ENCODE data around the gene NEDD4L.

NEDD4L gene

DNA sequence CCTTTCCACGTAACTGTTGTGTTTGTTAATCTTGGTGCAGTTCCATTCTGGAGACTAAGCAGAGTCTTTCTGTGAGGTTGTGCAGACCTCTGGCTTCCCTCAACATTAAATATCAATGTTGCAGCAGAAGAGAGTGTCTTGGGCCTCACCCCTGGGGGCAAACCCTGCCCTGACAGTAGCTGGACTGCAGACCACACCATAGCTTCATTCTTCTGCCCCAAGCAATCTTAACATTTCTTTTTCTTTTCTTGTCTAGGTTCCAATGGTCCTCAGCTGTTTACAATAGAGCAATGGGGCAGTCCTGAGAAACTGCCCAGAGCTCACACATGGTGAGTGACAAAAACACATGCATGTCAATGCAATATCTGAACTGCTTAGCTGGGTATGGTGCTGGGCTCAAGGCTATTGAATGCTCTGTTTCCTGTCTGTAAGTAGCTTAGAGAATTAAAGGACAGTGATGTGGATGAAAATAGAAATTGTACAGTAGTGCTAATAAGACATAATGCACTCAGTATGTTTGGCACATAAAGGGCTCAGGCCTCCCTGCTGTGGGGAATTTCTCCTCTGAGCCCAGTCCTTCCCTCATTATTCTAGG lies 347.3 kb downstream of the NEDD4L start:
- peak; percentile 12 for DNase-seq

DNA sequence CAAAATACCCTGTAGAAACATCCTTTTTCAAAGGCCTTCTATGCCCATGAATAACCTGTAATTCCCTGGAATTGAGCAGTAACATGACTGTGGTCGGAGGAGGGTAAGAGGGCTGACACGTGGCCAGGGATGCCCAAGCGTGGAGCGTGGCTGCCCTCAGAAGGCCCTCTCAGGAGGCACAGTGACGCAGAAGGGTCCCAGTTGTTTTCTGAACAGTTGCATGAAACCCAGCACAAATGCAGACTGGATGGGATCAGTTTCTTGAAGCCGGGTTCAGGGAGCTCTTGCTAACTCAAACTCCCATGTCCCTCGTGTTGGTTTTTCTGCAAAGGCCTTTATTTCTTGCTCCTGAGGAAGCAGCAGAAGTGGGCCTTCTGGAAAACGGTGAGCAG lies 347.9 kb downstream of the NEDD4L start:
- peak; percentile 23 for DNase-seq

DNA sequence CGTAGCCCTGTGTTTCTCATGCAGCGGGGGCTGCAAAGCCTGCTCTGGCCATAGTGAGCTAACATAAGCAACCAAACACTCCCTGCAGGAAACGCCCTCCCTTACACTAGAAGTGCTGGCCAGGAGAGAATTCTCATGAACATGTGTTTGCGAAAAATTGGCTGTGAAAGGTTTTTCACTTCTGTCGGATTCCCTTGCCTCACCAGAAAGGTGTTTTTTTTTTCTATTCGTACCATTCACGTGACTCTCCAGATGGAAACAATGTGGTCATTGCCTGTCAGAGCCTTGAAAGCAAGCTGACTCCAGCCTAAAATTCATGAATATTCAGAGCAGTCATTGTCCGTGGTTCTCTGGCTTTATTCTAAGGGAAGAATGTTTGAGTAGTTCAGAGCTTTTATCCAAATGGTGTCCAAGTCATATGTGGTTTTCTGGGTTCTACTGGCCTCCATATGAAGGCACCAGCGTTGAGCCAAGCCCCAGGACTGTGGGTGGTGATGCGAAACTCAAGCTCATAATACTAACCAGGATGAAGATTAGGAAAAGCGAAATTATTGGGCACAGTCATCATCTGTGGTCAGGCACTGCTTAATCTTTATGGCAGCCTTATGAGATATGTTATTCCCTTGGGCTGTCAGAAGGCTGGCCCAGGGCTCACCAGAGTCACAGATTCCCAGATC lies 348.4 kb downstream of the NEDD4L start:
- no peak for DNase-seq

DNA sequence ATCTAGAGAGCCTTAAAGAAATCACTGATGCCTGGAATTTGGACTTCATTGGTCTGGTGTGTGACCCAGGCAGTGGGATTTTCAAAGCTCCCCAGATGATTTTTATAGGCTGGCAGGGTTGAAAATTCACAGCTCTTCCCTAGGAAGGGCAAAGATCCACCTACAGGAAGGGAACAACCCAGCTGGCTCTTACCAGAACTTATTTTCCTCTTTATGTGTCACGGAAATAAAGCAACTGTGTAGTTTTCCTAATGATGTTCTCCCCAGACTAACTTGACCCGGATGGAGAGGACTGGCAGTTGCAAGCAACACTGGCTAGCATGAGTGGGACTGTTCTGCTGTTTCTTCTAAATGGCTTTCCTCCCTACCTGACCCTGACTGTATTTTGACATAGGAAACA lies 349.3 kb downstream of the NEDD4L start:
- DNase-seq, result no peak

DNA sequence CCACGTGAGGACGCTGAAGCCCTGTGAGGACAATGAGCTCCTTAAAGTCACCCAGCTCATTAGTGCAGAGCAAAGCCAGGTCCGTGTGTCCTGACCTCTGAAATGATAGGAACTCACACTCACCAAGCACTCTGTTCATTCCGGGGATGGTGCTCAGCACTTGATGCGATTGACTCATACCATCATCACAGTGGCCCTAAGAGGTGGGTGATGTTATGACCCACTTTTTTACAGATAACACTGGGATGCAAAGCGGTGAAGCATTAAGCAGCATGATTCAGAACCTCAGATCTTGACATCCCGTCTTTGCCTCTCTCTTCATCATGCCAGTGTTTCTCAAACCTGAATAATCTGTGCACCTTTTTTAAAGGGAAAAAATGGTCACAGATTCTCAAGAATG lies 350.0 kb downstream of the NEDD4L start:
- no peak for DNase-seq

DNA sequence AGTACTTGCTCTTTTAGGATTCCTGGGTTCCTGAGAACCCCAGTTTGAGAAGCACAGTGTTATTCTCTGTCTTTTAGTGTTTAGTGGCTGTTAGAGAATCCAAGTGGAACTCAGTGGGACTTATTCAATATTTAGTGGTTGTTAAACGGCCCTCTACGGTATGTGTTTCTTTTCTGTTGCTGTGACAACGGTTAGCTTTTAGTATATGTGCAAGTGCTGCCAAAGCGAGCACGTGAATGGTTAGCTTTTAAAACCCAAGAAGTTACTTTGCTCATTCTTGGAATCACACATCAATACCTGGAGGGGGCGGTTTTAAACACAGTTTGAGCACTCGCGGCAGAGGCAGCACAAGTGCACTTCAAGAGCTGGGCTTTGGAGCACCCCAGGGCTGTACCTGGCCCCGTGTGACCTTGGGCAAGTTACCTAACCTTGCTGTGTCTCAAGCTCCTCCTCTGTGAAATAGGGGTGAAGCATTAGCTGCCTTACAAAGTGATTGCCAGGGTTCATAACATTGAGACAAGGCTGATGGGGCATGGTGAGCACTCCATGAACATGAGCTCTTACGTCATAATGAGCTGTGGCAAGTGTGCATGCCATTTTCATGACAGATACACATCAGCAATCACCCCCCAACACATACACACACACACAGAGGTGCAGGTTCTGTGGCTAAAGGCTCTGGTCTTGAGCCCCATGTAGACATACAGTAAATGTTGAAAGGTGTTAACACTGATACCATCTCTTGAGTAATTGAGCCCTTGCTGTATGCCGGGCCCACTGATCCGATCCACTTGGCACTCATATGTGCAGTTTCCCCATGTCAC lies 350.8 kb downstream of the NEDD4L start:
- no peak for DNase-seq

DNA sequence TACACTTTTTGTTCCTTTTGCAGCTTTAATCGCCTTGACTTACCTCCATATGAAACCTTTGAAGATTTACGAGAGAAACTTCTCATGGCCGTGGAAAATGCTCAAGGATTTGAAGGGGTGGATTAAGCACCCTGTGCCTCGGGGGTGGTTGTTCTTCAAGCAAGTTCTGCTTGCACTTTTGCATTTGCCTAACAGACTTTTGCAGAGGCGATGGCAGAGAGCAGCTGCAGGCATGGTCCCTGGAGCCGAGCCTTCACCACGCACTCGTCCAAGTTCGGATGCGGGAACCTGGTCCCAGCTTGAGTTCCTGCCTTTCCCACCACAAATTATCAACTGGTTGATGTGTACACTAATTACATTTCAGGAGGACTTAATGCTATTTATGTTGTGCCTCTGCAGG lies 352.1 kb downstream of the NEDD4L start:
- no peak for DNase-seq

DNA sequence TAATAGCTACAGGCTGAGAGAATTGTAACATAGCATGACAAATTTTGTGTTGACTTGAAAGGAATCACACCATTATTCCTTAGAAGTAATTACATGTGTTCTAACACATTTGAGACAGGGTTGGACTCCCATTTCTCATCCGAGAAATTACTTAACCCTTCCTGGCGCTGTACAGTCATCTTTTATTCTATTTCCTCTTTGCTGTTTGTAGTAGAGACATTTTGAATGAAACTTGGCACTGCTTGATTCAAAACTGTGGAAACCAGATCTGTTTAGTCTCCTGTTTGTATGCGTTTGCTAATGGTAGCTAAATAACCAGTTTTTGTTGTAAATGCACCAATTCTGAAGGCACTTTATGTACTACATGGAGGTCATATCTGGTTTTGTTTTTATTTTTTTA lies 352.9 kb downstream of the NEDD4L start:
- no peak for DNase-seq

DNA sequence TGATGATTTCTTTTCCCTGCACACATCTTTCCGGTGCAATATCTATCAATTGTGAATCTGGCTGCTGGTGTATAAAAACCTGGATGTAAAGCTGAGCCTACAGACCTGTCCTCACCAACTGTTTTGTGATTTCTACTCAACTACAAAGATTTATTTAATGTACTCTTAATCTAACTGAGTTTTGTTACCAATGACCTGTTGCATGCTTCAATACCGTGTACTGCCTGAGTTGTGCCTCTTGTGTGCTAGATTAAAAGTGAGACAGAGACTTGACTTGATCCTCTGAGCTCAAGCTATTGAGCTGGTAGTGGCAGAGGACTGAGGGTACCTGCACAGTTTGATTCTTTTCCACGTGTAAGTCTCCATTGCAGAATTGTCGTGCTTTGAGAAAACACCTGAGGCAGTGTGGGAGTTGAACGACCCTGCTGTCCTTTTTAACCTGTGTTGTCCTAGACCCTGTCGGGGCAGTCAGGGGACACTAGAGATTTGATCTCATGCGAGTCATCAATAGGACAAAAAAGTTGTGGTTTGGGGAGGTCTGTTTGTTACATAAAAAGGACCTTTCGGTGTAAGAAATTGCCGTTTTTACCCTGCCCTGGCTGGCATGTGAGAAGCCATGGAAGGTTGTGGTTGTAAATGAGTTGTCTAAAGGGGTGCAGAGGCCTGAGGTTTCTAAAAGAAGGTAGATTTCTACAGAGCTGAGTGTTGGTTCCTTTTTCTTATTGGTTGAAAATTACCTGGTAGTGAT lies 353.5 kb downstream of the NEDD4L start:
- no peak for DNase-seq

DNA sequence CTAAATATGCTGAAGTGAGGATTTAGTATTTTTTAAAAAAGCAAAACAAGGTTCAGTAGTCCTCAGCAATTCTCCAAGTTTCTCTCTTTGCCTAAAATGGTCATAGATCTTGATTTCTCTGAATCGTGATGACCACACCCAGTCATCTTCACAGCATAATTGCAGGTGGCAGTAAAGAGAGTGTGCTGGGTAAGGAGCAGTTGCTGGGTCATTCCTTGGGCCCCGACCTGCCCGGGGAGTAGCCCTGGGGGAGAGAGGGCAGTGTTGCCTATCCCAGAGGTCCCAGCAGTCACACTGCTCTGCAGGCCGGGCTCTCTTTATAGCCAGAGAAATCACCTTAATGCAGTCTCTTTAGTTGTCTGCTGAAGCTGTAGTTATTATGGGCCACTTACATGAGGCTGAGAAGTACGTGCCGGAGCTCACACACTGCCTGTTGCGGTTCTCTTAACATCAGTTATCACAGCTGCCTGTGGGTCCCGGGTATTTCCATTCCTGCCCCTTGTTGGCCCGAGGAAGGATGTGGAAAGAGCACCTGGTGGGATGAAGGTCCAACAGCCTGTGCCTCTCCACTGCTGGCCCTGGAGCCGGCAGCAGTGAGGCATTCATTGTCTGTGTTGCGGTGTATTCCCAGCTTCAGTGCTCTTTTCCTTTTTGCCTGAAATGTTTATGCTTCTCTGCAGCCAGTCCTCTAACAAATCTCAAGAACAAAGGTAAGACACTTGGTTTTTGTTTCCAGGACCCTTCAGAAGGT lies 354.8 kb downstream of the NEDD4L start:
- no peak for DNase-seq

DNA sequence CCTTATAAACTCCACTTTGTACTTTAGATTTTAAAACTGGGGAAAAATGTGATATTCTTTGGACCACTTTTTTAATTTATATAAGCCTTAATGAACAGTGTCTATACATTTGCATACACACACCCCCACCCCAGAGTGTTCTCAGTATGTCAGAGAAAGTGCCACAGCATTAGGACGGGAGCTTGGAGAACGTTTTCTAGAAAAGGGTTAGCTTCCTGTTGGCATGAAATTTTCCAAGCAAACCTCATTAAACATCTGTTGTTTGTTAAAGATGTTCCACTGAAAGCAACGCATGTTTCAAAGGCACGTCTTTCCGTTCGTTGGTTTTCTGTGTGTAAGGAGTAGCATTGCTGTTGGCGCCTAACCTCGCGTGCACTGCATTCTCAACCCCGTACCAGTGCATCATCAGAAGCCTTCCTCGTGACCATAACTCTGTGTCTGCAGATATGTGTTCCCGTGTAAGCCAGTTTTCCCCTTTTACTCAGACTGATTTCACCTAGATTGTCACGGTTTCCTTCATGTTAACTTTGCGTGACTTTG lies 356.4 kb downstream of the NEDD4L start:
- no peak for DNase-seq

DNA sequence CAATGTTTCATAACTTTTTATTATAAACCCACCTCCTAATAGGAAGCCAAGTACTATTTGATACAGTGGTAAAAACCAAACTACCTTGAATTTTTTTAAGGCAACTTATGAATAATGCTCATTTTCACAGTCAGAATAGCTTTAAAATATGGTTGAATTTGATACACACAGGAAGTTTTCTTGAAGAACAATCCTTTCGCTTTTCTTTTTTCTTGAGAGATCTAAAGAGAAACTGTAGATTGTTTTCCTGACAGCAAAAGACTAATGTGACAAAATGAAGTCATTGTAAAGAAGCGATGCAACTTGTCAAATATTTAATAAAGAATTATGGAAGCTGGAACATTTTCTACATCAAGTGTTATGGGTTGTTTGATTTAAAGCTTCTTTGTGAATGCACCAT lies 357.2 kb downstream of the NEDD4L start:
- no peak for DNase-seq

DNA sequence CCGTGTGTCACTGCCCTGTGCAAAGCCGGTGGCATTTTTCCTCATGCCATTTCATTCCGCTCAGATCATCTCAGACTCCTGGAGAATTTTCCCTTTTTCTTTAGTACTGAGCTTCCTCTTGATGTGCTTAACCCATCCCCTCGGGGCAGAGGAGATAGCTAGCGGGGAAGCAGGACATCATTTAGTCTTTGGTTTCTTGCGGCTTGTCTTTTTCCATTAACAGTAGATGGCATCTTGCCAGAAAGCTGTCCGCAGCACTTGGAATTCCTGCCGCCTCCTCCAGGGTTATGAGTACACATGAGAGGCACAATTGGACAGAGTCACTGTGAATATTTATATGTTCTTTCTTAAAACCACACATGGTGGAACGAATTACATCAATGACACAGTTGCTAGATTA lies 358.2 kb downstream of the NEDD4L start:
- no peak for DNase-seq

DNA sequence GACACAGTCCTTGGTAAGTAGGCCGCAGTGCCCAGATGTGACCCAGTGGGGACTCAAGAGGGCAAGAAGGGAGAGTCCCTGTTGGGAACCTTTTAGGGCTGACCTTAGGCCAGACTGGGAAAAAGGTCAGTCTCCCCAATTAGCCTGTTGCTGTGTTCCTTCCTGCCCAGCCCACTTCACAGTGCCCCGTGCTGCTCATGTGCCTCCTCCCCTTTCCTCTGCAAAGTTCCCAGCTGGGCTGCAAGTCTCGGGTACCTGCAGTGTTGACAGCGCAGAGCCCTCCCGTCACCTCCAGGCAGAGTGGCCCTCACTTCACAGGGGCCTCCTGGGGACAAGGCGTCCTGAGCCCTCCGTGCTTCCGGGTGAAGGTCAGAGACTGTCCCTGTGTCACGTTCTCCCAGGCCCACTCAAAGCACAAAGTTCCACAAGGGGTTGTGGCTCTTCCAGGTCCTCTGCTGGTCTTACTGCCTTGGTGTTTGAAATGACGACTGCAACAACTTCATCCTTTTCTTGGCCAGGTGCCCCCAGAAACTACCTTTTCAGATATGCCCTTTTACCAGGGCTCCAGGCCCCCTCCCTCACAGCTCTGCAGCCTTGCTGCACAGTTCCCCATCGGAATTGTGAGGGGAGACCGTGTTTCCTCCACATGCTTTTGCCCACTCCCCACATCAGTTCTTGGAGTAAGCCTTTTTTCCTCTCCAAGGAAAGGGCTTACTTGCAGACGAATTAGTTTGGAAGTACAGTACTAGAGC lies 359.1 kb downstream of the NEDD4L start:
- no peak for DNase-seq

DNA sequence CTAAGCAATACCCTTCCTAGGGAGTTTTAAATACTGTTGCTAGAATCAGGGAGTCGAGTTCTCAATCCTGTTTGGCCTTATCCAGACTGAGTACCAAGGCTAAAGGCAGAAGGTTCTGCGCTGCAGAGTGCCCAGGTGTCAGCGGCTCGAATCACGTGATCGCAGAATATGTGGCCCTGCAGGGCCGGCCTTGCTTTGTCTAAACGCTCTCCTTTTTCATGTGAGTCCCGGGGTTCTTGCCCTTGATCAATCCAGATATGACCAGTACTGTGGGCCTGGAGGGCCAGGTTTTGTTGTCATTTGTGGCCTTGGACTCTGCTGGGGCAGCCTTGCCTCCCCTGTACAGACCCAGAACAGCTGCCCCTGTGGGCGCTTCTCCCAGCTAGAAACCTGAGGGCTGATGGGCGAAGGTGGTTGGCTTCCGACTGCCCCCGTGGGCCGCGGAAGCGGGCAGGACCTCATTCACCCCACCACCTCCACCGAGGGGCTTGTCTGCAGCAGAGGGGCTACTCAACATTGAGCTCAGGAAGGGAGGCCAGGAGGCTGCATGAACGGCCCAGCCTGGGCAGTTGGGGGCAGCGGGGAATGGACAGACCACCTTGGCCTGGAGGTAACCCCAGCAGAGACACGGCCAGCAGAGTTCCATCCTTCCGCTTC lies 359.9 kb downstream of the NEDD4L start:
- DNase-seq, result no peak

DNA sequence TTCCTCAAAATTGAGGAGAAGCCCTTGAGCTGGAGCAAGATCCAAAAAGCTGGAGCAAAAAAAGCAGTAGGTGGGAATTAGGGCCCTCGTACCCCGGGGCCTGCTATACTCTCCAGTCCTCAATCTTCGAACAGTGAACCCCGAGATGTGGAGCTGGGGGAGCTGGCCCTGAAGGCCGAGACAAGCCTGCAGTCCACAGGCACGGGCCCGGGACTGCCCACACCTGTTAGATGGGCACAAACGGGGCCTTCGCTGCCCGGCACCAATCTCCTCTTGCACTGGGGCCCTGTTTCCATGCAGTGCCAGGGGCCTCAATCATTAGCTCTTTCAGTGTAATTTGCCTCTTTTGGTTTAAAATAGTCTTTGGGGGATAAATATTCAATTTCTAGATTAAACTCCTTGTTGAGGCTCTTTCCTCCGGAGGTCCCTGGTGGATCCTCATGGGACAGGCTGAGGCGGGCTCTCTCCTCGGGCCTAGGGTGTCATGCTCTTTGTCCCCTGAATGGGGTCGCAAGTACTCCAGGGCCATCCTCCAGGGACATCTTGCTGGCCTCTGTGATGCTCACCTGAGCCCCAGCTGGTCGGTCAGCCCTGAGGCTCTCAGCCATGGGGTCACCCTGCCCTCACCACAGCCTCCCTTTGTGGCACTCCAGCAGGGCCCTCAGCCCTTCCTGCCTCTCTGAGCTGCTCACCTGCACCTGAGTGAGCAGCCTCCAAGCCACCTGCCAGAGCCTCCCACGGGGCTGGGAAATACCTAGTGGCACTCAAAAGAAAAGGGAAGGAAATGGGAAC lies 361.3 kb downstream of the NEDD4L start:
- no peak for DNase-seq

DNA sequence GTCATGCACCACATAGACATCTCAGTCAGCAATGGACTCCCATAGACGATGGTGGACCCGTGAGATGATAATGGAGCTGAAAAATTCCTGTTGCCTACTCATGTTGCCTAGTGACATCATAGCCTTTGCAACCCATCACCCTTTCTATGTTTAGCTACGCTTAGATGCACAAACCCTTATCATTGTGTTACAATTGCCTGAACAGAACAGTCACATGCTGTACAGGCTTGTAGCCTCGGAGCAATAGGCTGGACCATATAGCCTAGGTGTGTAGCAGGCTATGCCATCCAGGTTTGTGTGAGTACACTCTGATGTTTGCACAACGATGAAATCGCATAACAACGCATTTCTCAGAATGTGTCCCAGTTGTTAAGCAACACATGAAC lies 363.2 kb downstream of the NEDD4L start:
- DNase-seq, result no peak

DNA sequence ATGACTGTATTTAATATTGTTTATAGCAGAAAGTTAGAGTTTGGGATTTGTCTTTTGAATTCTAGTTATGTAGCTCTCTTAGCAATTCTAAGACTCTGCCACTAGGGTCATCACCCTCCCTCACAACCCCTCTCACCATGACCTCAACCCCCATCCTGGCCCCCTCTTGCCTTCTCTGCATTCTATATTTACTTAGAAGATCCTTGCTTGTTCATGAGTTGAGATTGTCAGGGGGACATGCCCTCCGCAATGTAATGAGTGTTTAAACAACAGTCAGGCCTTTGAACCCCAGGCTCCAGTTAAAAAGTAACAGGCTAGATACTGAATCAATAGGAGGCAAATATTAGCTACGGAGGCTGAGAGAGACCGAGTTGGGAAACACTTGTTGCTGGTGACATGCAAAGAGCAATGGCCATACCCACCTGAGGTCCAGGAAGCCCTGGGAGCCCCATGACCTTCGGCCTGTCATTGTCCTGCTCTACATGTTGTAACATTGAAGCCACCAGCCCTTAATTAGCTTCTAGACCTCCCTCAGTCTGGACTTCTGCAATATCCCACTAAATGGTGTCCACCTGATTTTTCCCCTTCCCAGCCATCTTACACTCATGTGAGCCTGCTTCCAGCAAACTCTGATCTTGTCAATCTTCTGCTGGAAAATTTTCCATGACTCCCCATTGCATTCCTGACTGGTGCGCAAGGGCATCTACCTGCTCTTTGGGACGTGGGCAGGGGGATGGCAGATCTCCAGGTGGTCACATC lies 363.8 kb downstream of the NEDD4L start:
- no peak for DNase-seq

DNA sequence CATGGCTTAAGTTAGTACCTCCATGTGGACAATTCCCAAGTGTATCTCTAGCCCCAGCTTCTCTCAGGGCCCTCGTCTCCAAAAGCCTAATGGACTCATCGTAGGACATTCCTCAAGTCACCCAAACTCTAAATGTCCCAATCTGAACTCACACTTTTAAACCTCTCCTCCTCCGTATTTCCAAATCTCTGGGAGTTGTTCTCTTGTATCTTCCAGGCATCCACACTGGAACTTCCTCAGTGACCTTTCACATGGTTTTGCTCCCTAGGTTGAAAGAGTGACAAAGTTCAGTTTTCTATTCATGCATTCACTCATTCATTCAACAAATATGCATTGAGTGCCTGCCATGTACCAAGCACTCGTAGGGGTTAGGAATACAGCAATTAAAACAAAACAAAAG lies 364.6 kb downstream of the NEDD4L start:
- DNase-seq, result no peak
